Activated CD4-positive, CD25-positive, alpha-beta regulatory T cell (primary cell): ENCODE data around the gene ARRDC4.

Experiments used
- DNase-seq, 4 experiments: peaks; one replicate each; lab custom pipeline; 2025; lab: John Stamatoyannopoulos, UW

The ARRDC4 gene

GRCh38 chr15:97960364-97961066 is at the start of gene ARRDC4:
Gene ARRDC4, plus strand, starts transcription at chr15:97960703. Its CDS starts 159 bp downstream, at chr15:97960862.
- DNase-seq = peak; percentile 78 to 92 (median 90)

GRCh38 chr15:97914711-97915110 is 45.8 kb upstream of the ARRDC4 start:
- DNase-seq = no peak

DNA sequence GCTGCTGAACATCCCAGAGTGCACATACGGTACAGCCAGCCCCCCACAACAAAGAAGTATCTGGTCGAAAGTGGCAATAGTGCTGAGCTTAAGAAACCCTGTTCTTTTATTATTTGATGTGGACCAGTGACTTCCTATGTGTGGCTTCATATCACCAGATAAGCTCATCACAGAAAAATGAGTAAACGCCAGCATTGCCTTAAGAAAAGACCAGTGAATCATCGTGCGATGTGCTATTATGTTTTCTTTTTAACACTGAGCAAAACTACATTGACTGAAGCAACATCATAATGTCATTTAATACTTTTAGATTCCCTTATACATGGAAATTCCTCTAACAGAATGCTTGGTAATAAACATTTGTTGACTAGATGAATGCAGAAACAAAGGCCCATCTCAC is 45.2 kb upstream of the ARRDC4 start:
- DNase-seq = no peak

DNA sequence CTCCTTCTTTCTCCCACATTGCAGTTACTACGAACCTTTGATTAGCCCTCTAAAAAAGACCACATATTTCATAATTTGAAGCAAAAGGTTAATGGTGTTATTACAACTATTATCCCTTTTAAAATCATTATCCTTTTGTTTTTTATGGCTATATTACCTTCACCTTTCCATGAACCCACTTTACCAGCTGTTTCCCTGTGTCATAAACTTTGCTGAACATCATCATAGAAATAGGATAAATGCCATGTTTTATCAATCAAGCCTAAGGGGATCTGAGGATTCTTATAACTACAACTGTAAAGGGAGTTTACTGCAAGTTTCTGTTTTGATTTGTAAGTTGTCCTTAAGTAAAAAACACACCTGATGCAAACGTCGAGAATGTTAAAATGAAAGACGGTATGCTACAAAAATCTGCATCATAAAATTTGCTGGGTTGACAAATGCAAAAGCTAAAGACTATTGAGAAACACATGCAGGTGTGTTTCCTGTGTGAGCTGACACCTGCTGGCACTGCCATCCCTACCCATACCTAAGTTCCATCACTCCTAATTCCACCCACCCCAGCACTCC is 39.1 kb upstream of the ARRDC4 start:
- no peak for DNase-seq

- no peak for DNase-seq
Observed at GRCh38 chr15:97929456-97930229, 30.9 kb upstream of the ARRDC4 start.

GRCh38 chr15:97930230-97930629 is 30.3 kb upstream of the ARRDC4 start:
- DNase-seq = no peak

DNA sequence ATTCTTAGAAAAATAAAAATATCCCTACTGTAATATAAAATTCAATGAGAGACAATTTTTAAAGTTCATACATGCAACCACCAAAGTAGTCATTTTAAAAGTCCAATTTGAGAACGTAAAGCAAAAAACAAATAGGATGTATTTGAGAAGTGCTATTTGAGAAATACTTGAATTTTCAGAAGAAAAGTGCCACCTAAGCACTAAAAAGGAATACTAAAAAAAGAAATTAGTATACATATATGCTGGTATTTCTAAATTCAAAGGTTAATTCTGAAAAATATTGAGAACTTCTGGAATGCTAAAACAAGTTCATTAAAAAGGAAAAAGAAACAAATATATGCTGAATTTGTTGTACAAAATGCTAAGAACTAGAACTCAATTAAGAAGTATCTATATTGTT is 29.2 kb upstream of the ARRDC4 start:
- no peak for DNase-seq

DNA sequence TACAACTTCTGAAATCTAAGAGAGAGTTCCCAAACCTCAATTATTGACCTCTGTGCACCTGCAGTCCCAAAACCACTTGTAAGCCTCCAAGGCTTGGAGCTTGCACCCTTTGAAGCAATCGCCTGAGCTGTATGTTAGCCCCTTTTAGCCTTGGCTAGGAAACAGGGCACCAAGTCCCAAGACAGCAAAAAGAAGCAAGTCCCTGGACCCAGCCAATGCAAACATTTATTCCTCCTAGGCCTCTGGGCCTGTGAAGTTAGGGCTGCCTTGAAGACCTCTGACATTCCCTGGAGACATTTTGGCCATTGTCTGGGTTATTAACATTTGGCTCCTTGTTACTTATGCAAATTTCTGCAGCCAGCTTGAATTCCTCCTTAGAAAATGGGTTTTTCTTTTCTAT is 26.9 kb upstream of the ARRDC4 start:
- no peak for DNase-seq

- no peak for DNase-seq
Observed at GRCh38 chr15:97940993-97941392, 19.5 kb upstream of the ARRDC4 start.

DNA sequence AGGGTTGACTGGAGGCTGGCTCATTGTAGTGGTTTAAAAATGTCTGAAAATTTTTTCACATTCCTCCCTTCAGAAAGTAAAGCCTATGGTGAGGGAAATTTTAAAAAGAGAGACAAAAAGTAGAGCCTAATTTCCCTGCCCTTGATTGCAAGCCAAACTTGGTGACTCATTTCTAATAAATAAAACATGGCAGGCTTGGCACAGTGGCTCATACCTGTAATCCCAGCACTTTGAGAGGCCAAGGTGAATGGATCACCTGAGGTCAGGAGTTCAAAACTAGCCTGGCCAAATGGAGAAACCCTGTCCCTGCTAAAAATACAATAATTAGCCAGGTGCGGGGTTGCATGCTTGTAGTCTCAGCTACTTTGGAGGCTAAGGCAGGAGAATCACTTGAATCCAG is 18.9 kb upstream of the ARRDC4 start:
- DNase-seq = no peak

- no peak for DNase-seq
Observed at GRCh38 chr15:97944724-97945123, 15.8 kb upstream of the ARRDC4 start.

DNA sequence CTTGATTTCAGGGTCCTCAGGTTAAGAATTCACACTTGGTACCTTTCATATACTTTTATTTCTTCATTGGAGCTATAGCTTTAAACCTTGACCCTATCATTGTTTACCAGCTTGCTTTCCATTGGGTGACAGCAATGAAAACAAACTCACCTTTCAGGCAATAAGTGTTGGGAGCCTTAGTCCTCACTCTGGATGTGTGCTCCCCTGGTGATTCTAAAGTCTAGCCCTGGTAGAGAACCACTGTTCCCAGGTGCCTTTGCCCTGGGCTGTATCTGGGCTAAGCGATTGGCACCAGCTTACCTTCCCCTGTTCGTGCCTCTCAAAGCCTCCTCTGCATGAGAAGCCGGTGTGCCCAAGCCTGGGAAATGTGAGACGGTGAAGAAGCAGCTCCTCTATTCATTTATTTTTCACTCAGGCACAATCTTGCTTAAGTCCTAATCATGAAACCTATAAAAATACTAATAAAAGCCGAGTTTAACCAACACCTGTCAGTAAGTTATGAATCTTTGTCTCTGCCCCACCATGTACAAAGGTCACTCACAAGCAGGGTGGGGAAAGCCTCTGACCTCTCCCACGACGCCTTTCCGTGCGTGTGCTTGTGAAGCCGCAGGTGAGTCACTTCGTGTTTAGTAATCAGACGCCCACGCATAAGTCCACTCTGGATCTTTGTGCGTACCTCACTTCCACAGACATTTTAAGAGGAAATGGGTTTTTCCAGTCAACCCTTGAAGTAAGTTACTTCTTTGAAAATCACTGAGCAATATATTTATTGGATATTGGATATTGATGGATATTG is 12.8 kb upstream of the ARRDC4 start:
- DNase-seq = no peak

- no peak for DNase-seq
Observed at GRCh38 chr15:97953254-97953653, 7.2 kb upstream of the ARRDC4 start.

GRCh38 chr15:97953748-97954147 is 6.8 kb upstream of the ARRDC4 start:
- DNase-seq = no peak

GRCh38 chr15:97955035-97955434 is 5.5 kb upstream of the ARRDC4 start:
- no peak for DNase-seq

DNA sequence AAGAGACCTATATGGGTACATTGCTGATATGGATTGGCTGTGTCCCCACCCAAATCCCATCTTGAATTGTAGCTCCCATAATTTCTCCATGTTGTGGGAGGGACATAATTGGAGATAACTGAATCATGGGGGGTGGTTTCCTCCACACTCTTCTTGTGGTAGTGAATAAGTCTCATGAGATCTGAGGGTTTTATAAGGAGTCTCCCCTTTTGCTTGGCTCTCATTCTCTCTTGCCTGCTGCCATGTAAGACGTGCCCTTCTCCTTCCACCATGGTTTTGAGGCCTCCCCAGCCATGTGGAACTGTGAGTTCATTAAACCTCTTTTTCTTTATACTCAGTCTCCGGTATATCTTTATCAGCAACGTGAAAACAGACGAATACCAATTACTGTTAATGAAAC is 5.0 kb upstream of the ARRDC4 start:
- no peak for DNase-seq

DNA sequence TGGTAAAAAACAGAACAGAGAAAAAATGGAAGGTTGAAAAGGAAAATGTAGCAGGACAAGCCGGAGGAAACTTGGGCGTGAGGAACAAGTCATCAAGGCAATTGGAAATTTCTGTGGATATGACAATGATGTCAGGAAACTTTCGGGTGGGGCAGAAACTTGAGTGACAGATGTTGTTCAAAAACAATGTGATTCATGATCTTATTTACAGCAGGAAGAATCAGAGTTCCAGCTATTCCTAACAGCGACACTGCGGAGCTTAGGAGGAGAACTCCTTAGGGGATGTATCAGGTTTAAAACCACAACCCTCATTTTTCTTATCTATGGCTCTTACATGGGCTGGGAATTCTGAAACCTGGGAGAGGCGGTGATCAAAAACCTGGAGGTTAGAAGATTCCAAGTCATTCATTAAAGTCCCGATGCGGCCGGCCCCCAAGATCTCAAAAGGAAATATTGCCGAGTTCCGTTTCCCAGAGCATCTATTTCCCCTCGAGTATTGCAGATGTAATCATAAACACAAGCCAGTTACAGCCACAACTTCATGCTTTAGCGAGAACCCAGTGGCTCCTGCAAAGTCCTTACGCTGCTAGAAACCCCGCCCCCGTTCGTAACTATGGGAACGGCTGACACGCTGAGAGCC is 659 bp upstream of the ARRDC4 start:
- no peak for DNase-seq

- DNase-seq = no peak
Observed at GRCh38 chr15:97961067-97961954, 808 bp downstream of the ARRDC4 start.

GRCh38 chr15:97962263-97962662 is 1.8 kb downstream of the ARRDC4 start:
- DNase-seq = no peak

GRCh38 chr15:97963779-97964178 is 3.3 kb downstream of the ARRDC4 start:
- no peak for DNase-seq

GRCh38 chr15:97966246-97966645 is 5.7 kb downstream of the ARRDC4 start:
- no peak for DNase-seq
